Measurements from ENCODE around the gene CDC42BPA. TPM values are rescaled to one million over a fixed set of nuclear protein-coding genes. Genes with fewer than 3 reads are reported as not detected.
A peak's percentile ranks its signal among the peaks of the same experiment; 100 is the strongest.

CDC42BPA gene
- polyA plus RNA-seq, 2 of the 4 experiments (the other 2 are of a cell fraction), result 11.4 to 28.4 TPM

GRCh38 chr1:227368009-227368408 is 49.7 kb upstream of the CDC42BPA start (continued):
- TF ChIP-seq E2F6 (IDR thresholded peaks at IDR 0.05; ENCODE audit: borderline replicate concordance, low read depth) (no peak), HDAC2 (IDR thresholded peaks at IDR 0.05) (no peak), NR3C1 (IDR thresholded peaks at IDR 0.05) (no peak), ZNF302 (CRISPR knock-in tag; IDR thresholded peaks at IDR 0.05) (no peak)
- TF ChIP-seq, protein P1, sequence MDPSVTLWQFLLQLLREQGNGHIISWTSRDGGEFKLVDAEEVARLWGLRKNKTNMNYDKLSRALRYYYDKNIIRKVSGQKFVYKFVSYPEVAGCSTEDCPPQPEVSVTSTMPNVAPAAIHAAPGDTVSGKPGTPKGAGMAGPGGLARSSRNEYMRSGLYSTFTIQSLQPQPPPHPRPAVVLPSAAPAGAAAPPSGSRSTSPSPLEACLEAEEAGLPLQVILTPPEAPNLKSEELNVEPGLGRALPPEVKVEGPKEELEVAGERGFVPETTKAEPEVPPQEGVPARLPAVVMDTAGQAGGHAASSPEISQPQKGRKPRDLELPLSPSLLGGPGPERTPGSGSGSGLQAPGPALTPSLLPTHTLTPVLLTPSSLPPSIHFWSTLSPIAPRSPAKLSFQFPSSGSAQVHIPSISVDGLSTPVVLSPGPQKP (IDR thresholded peaks at IDR 0.05; ENCODE audit: low read depth, low read length), result no peak

- ATAC-seq, result no peak
- CTCF ChIA-PET, result no interaction called here
- Histone ChIP-seq H3K27ac (no peak overlapping the region), H3K9me3 (no peaks in the 10 kb centered on the region), H3K4me2 (no peak overlapping the region), H3K4me1 (peaks cover 12% of the 10 kb centered on the region; the same call in 2 of the 3 replicates), H3K4me3 (no peak overlapping the region)
- POLR2A ChIA-PET, result no interaction called here
- no peak for TF ChIP-seq CEBPB (IDR thresholded peaks at IDR 0.05)
- TF ChIP-seq HOXB5 (CRISPR knock-in tag; IDR thresholded peaks at IDR 0.05), result no peak
- TF ChIP-seq, protein P2, sequence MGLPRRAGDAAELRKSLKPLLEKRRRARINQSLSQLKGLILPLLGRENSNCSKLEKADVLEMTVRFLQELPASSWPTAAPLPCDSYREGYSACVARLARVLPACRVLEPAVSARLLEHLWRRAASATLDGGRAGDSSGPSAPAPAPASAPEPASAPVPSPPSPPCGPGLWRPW (IDR thresholded peaks at IDR 0.05), result no peak
- TF ChIP-seq NR3C1 (IDR thresholded peaks at IDR 0.05), result no peak
- TF ChIP-seq MYC (IDR thresholded peaks at IDR 0.05; ENCODE audit: borderline replicate concordance, low read length), result no peak
- TF ChIP-seq ZFP36 (IDR thresholded peaks at IDR 0.05; ENCODE audit: borderline replicate concordance, partially characterized antibody), result no peak
- 76% methylated on average over 8 of the region's 8 CpGs for WGBS (ENCODE audit: missing lambda C conversion rate)
- FAIRE-seq, result peak; percentile 49
- DNase-seq (ENCODE audit: low read depth in 1 of 2, low spot score in 1 of 2), result no peak
Observed at GRCh38 chr1:227365473-227366431, 47.5 kb upstream of the CDC42BPA start.

DNA sequence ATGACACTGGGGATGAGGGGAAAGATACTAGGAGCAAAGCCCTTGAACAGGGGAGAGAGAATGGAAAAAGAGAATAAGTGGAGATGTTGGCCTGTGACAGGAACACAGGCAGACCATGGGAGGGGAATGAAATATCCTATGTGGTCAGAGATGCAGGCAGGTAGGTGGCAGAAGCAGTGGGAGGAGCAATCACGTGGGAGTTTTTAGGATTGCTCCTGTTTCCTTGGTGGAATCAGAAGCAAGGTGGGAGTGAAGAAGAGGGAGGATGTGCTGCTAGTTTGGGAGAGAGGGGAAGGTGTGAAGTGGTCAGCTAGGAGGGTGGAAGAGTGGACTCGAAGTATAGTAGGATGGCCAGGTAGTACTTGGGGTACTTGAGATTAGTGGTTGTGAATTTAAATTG is 46.4 kb upstream of the CDC42BPA start:
- CTCF ChIA-PET, result no interaction called here

More for the DNA sequence above, 46.4 kb upstream of the CDC42BPA start:
- Histone ChIP-seq H3K4me2 (no peak overlapping the region), H3K4me3 (no peak overlapping the region), H3K9me3 (no peaks in the 10 kb centered on the region), H3K4me1 (0 out of 3 replicates have a peak, but pooled peaks cover 4% of the 10 kb centered on the region), H3K27ac (no peak overlapping the region)
- no peak for DNase-seq (ENCODE audit: low read depth in 1 of 2, low spot score in 1 of 2)
- WGBS (ENCODE audit: missing lambda C conversion rate), result 57% methylated on average over 2 of the region's 2 CpGs
- FAIRE-seq, result no peak
- POLR2A ChIA-PET, result no interaction called here
- no peak for ATAC-seq
- TF ChIP-seq HMGXB4 (CRISPR knock-in tag; IDR thresholded peaks at IDR 0.05; ENCODE audit: borderline replicate concordance) (no peak), NR3C1 (IDR thresholded peaks at IDR 0.05) (no peak), ESRRA (IDR thresholded peaks at IDR 0.05; ENCODE audit: borderline replicate concordance, low read length) (no peak), HOXB13 (CRISPR knock-in tag; IDR thresholded peaks at IDR 0.05; ENCODE audit: low read depth) (no peak)
- TF ChIP-seq, protein P1 (IDR thresholded peaks at IDR 0.05; ENCODE audit: low read depth, low read length), result no peak
